Osteocyte (in vitro differentiated cells): Measurements from ENCODE around the gene CLPTM1L. TPM values are rescaled to one million over a fixed set of nuclear protein-coding genes. Genes with fewer than 3 reads are reported as not detected.

Experiments used
- DNase-seq: peaks from one replicate; pipeline ENCODE4 v3.0.0; 2021; ENCODE audit warnings: mixed read lengths; ENCODE audit not compliant: unreplicated experiment; ENCODE audit errors: extremely low spot score
- H3K27ac Mint-ChIP-seq: one replicate; pipeline ENCODE4 v1.8.0; 2021; ENCODE audit warnings: mild to moderate bottlenecking, mixed read lengths; ENCODE audit not compliant: unreplicated experiment
- H3K27me3 Mint-ChIP-seq: one replicate; pipeline ENCODE4 v1.8.0; 2021; ENCODE audit warnings: mixed read lengths; ENCODE audit not compliant: unreplicated experiment
- H3K36me3 Mint-ChIP-seq: one replicate; pipeline ENCODE4 v1.8.0; 2021; ENCODE audit warnings: mixed read lengths; ENCODE audit not compliant: unreplicated experiment
- H3K4me1 Mint-ChIP-seq: one replicate; pipeline ENCODE4 v1.8.0; 2021; ENCODE audit warnings: mixed read lengths; ENCODE audit not compliant: unreplicated experiment
- H3K4me3 Mint-ChIP-seq: one replicate; pipeline ENCODE4 v1.8.0; 2021; ENCODE audit warnings: mild to moderate bottlenecking, moderate library complexity, mixed read lengths; ENCODE audit not compliant: unreplicated experiment
- H3K9me3 Mint-ChIP-seq: one replicate; pipeline ENCODE4 v1.8.0; 2021; ENCODE audit warnings: mixed read lengths; ENCODE audit not compliant: unreplicated experiment
- CTCF ChIP-seq: fragments of 200-600 bp; sonication (generic); IDR thresholded peaks from 2 replicates; pipeline ENCODE4 v1.5.0; 2021; ENCODE audit warnings: antibody characterized with exemption, mild to moderate bottlenecking, moderate library complexity
- total RNA-seq: library from RNA; stranded (reverse); gene quantifications from 2 replicates; pipeline ENCODE4 v1.2.1, GENCODE V29; 2021

The CLPTM1L gene
- total RNA-seq, 1 donor from 2014 or later: 93.1 TPM

DNA sequence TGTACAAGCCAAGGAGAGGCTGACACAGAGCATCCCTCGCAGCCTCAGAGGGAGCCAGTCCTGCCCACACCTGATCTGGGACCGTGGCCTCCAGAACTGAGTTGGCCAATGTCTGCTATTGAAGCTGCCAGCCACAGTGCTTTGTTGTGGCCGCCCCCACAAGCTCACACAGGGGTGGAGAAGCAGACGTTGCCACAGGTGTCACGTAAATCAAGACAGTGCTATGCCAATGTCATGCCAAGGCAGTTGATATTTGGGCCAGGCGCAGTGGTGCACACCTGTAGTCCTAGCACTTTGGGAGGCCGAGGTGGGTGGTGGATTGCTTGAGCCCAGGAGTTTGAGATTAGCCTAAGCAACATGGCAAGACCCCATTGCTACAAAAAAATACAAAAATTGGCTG is 32.7 kb downstream of the CLPTM1L start:
- no peak for TF ChIP-seq CTCF
- Mint-ChIP-seq H3K27me3 (peaks cover 8% of the 10 kb centered on the region), H3K9me3 (peaks cover 7% of the 10 kb centered on the region), H3K36me3 (peaks cover 5% of the 10 kb centered on the region), H3K4me1 (no peaks in the 10 kb centered on the region), H3K4me3 (no peak overlapping the region), H3K27ac (no peak overlapping the region)
- DNase-seq: peak; percentile 60

DNA sequence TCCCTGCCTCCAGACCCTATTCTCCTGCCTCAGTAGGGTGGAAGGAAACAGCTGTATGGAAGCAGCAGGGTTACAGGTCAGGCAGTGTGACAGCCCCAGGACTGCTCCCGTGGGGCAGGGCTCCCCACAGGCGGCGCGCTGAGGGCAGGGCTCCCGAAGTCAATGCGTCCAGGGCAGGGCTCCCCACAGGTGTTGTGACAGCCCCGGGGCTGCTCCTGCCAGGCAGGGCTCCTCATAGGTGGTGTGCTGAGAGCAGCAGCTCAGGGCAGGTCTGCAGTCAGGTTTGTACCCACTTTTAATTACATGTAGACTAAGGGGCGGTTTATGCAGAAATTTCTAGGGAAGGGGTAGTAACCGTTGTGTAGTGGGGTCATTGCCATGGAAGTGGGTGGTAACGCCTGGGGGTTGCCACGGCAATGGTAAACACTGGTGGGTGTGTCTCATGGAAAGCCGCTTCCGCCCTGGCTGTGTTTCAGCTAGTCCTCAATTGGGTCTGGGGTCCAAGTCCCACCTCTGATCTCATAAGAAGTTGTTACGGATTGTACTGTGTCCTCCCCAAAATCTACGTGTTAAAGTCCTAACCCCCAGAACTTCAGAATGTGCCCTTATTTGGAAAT is 33.4 kb downstream of the CLPTM1L start:
- Mint-ChIP-seq H3K27me3 (peaks cover 13% of the 10 kb centered on the region), H3K9me3 (peaks cover 7% of the 10 kb centered on the region), H3K4me3 (no peak overlapping the region), H3K4me1 (no peaks in the 10 kb centered on the region), H3K36me3 (peaks cover under 1% of the 10 kb centered on the region), H3K27ac (no peak overlapping the region)
- TF ChIP-seq CTCF: no peak
- DNase-seq: peak; percentile 74

DNA sequence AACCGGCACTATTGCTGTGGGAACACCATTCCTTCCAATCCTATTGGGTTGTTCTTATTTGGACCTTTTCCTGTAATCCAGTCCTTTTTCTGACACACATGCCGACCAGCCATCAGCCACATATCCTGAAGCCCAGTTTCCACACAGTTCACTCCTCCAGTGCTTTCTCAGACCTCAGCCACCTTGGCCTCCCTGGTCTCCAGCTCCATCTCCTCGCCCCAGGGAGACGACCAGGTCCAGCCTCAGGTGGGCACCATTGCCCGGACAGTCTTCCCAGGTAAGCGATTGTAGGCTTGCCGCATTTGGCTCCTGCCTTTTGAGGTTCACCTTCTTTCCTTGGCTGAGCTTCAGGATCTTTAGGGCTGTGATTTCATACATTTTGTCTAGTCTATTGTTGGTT is 34.8 kb downstream of the CLPTM1L start:
- no peak for TF ChIP-seq CTCF
- Mint-ChIP-seq H3K27me3 (peaks cover 16% of the 10 kb centered on the region), H3K36me3 (no peaks in the 10 kb centered on the region), H3K27ac (no peak overlapping the region), H3K4me1 (no peaks in the 10 kb centered on the region), H3K9me3 (peaks cover 7% of the 10 kb centered on the region), H3K4me3 (no peak overlapping the region)
- DNase-seq: peak; percentile 66

GRCh38 chr5:1304033-1304432 is 40.9 kb downstream of the CLPTM1L start:
- DNase-seq: no peak
- Mint-ChIP-seq H3K9me3 (peaks cover 7% of the 10 kb centered on the region), H3K4me3 (no peak overlapping the region), H3K27me3 (peaks cover 43% of the 10 kb centered on the region), H3K36me3 (no peaks in the 10 kb centered on the region), H3K4me1 (no peaks in the 10 kb centered on the region), H3K27ac (no peak overlapping the region)
- no peak for TF ChIP-seq CTCF

GRCh38 chr5:1302258-1302657 is 42.6 kb downstream of the CLPTM1L start:
- TF ChIP-seq CTCF: no peak

More at GRCh38 chr5:1302258-1302657, 42.6 kb downstream of the CLPTM1L start:
- peaks cover 47% of the 10 kb centered on the region for H3K27me3 Mint-ChIP-seq
- H3K27ac Mint-ChIP-seq: no peak overlapping the region
- no peaks in the 10 kb centered on the region for H3K36me3 Mint-ChIP-seq
- H3K9me3 Mint-ChIP-seq: peaks cover 7% of the 10 kb centered on the region
- no peak overlapping the region for H3K4me3 Mint-ChIP-seq
- H3K4me1 Mint-ChIP-seq: no peaks in the 10 kb centered on the region
- no peak for DNase-seq
